GM19397 (cell line): ENCODE measurements around the gene HOXA4.

Experiments used
- ATAC-seq: cut with Tn5 transposase; IDR thresholded peaks from one replicate; pipeline ENCODE4 v1.9.1; 2021; ENCODE audit warnings: mild to moderate bottlenecking, moderate library complexity; ENCODE audit not compliant: unreplicated experiment

HOXA4 gene

DNA sequence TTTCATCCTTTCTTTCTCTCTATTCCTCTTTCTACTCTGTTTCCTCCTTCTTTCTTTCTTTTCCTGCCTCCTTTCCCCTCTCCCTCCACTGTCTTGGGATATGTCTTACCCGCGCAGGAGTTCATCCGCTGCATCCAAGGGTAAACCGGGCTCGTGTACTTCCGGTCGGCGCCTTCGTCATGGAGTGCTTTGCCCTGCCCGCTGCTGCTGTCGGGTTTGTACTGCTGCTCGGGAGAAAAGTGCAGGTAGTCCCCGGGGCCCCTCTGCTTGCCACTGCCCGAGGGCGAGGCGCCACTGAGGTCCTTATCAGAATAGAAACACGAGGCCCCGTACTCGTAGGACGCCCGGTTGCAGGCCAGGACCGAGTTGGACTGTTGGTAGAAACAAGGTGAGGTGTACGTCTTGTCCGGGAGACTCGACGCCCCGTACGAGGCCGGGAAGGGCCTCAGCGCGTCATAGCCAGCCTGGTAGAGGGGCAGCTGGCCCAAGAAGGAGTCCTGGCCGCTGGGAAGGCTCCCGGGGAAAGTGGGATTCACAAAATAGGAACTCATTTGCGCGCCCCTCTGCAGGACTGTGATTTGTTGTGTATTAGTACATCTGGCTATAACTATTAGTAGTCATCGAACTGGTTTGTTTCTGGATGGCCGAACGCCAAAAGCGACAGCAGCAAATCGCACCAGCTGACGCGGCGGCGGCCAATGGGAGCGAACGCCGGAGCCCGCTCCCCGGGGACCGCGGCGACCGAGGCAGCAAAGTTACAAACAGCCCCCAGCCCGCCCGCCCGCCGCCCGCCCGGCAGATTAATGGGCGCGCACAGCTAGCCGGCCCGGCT lies 16.9 kb upstream of the HOXA4 start, which contains the start of gene HOXA6:
Gene HOXA6, minus strand, starts transcription at position 576 of the 832 bp plus-strand sequence. Its CDS starts 25 bp downstream, at position 551.
- no peak for ATAC-seq

DNA sequence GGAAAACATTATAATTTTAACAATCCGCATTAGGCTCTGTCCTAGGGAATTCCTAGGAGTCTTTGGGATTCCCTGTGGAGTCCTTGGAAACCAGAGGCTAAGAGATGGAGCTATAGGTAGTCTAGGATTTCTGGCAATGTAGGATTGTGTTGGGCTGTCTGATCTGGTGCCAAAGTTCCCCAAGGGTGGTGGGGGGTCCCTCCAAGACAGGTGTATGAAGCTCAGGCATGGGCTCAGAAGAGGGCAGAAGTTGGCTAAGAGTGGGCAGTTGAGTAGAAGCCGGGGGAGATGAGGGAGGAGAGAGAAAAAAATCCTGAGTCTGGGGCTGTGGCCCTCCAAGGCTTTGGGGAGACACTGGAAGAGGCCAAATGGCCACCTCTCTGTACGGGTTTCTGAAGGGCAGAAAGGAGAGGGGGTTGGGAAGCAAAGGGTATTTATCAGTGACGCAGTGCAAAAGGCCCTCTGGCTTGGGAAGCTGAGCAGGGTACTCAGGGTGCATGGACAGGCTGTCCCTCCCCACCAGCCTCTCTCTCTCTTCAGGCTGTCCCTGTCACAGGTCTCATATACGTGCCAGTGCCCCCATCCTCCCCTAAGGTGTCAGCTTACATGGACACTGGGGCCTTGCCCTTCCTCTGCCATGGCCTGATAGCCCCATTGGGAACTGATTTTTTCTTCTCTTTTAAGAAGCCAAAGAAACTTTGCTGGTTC lies 16.1 kb upstream of the HOXA4 start:
- ATAC-seq = no peak

DNA sequence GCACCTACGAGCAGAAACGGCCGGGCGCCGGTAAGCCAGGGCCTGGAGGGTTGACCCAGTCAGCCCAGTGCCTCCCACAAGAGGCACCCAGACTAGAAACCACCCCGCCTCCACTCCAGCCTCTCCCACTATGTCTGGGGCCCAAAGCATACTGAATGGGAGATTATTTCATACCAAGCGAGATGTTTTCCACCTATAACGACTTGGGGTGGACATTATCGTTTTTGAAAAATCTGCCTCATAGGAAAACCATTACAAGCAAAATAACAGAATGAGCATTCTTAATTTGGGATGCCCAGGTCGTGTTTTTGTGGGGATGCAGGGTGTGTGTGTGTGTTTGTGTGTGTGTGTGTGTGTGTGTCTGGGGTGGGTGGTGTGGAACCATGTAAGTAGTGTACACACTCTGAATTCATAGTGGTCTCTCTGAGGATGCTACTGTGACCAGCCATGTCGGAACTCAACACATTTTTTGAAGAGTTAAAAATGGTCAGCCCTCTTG lies 15.4 kb upstream of the HOXA4 start:
- ATAC-seq = no peak

DNA sequence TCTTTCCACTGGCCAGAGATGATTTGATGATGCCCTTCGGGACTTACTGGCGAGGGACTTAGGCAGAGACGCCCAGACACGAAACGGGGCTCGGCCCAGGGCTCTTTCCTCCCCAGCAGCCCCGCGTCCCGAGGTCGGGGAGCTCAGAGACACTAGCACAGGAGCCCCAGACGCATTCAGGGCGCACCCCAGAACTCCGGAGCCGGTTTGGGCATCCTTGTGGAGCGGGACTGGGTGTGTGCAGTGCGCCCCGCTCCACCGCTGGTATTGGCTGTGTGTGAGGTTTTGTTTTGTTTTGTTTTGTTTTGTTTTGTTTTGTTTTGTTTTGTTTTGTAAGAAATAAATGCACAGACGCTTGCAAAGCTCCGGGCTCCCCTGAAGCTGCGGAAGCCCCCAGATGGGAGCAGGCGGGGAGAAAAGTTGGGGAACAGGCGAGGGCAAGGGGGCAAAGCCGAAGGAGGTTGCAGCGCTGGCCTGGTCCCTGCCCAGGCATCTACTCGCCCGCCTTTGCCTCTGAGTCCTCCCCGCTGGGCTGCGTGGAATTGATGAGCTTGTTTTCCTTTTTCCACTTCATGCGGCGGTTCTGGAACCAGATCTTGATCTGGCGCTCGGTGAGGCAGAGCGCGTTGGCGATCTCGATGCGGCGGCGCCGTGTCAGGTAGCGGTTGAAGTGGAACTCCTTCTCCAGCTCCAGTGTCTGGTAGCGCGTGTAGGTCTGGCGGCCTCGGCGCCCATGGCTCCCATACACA lies 14.8 kb upstream of the HOXA4 start:
- no peak for ATAC-seq

GRCh38 chr7:27144781-27145164 lies 14.2 kb upstream of the HOXA4 start:
- no peak for ATAC-seq

DNA sequence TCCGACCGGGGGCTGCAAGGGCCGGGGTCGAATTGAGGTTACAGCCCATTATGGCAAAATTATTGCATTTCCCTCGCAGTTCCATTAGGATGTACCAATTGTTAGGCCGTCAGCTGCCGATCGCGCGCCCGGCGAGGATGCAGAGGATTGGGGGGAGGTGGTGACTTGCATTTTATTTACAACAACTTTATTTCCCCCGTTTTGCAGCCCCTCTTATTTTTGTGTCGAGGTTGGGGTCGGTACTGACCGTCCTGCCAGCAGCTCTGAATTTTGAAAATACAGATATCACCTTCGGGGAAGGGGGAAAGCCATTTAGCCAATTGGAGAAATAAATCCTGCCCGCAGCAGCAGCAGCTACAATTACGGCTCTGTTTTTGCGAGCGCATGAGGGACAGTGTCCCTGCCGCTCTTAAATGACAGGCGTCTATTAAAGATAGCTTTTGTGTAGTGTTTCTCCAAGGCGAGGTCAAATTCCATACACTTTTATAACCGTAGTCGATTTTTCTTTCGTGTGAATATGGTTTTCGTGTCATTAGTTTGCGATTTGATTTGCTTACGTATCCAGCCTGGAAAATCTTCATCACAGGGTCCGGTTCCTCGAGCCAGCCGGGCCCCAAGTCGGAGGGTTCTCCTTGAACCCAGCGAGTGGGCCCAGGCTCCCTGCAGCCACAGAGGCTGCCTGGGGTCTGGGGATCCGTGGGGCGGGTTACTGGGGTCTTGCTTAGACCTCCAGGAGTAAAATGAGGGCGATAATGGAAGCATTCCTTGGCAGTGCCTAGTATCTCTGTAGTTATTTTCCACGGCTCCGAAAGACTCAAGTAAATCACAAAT lies 13.6 kb upstream of the HOXA4 start:
- ATAC-seq = no peak

DNA sequence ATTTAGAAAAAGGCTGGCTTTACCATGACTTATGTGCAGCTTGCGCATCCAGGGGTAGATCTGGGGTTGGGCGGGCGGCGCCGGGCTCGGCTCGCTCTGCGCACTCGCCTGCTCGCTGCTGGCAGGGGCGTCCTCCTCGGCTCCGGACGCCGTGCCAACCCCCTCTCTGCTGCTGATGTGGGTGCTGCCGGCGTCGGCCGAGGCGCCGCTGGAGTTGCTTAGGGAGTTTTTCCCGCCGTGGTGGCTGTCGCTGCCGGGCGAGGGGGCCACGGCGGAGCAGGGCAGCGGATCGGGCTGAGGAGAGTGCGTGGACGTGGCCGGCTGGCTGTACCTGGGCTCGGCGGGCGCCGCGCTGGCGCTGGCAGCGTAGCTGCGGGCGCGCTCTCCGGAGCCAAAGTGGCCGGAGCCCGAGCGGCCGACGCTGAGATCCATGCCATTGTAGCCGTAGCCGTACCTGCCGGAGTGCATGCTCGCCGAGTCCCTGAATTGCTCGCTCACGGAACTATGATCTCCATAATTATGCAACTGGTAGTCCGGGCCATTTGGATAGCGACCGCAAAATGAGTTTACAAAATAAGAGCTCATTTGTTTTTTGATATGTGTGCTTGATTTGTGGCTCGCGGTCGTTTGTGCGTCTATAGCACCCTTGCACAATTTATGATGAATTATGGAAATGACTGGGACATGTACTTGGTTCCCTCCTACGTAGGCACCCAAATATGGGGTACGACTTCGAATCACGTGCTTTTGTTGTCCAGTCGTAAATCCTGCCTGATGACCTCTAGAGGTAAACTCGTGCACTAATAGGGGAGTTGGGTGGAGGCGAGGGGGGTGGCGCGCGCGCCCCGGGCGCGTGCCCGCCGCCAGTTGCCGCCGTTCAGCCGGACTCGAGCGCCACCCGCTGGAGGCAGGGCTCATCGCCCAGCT lies 12.7 kb upstream of the HOXA4 start, which contains the start of gene HOXA5:
Gene HOXA5, minus strand, starts transcription at position 659 of the 927 bp plus-strand sequence. Its CDS starts 74 bp downstream, at position 585.
- no peak for ATAC-seq

- no peak for ATAC-seq
These were observed 12.0 kb upstream of the HOXA4 start for GRCh38 chr7:27142580-27143022.

DNA sequence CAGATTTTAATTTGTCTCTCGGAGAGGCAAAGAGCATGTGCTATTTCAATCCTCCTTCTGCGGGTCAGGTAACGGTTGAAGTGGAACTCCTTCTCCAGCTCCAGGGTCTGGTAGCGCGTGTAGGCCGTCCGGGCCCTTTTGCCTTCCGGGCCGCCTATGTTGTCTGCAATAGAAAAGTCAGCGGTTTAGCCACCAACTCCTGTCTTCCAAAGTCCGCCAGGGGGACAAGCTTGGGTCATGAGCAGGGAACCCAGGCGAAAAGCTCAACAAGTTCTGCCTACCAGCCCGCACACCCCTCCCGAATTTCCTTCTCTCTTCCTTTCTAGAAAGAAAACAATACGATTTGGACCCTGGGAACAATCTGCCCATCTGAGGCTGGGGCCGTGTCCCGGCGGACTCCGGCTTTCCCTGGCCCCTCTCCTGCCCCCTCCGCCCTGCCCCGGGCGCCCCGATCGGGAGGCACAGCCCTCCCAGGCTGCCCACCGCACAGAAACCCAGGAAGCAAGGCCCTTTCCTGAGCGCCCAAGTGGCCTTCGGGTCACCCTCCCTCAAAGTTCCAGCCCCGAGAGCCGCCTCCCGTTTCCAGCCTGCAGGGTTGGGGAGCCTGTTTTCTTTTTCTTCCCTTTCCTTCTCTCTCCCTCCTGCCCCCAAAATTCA lies 11.5 kb upstream of the HOXA4 start:
- ATAC-seq = no peak

DNA sequence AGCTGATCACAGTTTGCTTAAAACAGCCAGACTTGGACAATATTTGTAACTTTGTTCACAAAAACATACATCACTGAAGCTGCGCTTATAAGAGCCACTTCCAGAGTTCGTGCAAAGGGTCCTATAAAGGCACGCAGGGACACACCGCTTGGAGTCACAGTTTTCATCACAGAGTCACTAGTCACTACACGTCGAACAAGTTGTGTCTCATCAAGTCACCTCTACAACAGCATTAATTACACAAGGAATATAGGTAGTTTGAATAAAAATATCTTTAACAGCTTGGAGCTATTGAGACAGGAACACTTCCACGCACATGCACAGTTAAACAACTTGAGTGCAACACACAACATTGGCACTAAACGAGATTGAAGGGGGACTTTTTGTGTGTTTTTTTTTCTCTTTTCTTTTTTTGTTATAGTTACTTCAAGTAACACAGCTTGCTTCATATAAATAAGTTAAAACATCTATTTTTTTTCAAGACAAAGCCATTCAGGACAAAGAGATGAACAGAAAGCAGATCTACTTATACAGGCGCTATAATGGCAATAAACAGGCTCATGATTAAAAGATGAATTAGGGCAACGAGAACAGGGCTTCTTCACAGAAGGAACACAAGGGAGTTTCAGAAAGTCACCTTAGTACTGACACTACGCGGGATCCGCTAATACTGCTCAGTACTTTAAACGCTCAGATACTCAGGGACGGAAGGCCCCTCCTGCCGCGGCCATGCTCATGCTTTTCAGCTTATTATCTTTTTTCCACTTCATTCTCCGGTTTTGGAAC lies 10.8 kb upstream of the HOXA4 start:
- ATAC-seq = no peak

DNA sequence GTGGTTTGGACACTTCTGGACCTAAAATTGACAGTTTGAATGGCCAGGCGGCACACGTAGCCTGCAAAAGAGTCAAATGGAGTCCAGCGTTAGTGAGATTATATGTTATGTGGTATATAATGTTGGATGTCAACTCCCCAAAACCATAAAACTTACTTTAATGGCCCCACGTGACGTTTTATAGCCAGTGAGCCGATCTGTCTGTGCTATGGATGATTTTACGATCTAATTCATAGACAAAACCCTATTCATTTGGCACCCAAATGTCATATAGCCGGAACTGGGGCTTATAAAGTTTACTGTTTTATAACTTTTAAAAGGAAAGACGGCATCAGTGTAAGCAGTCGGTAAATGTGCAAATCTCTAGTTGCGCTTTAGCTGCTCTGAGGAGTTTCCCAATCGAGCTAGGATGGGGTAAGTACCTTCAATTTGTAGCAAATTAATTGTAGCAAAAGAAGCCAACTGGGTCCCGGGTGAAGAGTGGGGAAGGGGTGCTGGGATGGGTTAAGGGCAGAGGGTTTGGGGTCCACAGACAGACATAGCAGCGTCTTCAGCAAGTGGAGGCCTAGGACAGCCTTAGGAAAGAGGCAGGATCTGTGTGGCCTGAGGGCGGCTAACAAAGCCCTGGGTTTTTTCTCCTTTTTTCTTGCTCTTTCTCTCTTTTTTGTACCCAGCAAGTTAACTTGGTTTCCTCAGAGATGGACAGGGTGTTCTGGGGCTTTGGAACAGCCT lies 9.7 kb upstream of the HOXA4 start:
- no peak for ATAC-seq

DNA sequence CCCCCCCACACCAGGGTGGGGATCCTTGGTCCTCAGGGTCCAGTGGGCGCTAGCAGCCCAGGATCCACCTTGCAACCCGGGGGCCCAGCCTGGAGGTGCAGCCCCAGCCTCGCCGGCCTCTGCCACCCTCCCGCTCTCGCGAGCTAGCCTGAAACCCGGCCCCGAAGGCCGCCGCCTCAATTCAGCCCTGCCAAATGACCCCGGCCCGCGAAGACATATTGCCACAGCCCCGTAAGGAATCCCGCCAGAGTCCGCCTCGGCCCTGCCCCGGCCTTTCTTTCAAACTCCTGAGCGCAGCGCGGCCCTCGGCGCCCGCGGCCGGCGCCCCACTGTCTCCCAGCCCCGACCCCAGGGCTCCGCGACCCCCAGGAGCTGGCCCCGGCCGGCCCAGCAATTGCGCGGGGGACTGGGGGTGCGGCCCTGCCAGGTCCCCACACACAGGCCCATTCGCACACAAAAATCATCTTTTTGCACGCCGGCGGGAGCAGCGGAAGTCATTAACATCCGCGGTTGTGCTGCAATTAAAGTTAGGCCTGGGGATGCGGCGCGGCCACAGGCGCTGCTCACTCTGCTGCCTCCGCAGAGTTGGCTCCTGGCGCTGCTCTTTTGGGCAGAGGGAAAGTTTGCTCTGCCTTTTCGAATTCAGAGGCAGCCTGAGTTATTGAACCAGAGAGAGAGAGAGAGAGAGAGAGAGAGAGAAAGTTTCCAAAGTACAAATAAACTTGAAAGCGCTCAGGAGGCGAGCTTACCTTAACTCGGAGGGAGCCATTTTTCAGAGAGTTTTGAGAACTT lies 9.0 kb upstream of the HOXA4 start:
- no peak for ATAC-seq

- no peak for ATAC-seq
These were observed 8.4 kb upstream of the HOXA4 start for GRCh38 chr7:27138985-27139333.

- ATAC-seq = no peak
These were observed 7.9 kb upstream of the HOXA4 start for GRCh38 chr7:27138472-27138871.

- no peak for ATAC-seq
These were observed 7.2 kb upstream of the HOXA4 start for GRCh38 chr7:27137640-27138315.

DNA sequence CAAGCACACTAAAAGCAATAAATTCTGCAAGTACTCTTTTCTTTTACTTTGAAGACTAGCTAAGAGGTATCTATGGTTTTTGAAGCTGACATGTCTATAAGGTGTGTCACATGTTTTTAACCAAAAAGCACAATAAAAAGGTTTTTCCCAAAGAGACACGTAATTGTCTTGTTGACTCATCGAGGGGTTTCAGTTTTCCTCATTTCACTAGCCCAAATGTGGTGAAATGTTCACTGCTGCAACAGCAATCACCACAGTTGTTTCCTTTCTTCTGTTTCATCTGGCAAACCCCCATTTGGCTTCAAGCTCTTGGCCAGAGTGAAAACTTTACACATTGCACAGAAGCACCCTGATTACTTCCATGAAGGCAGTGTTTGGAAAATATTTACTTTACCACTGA lies 3.8 kb upstream of the HOXA4 start:
- no peak for ATAC-seq
